SK-MEL-5 (cell line): ENCODE results near the gene CCDC27. TPM values are rescaled to one million over a fixed set of nuclear protein-coding genes. Genes with fewer than 3 reads are reported as not detected.
A peak's percentile ranks its signal among the peaks of the same experiment; 100 is the strongest.
"Not testable (repeated sequence)": the region's sequence is repeated elsewhere in the genome, so short reads cannot be mapped to it uniquely, and the experiment has no call there.

Experiments used
- DNase-seq: peaks from one replicate; pipeline ENCODE4 v3.0.0-alpha.2; 2016; ENCODE audit warnings: low read depth, low spot score
- in situ Hi-C: cut with HindIII; loops from 2 replicates; pipeline ENCODE4 v1.10.0; 2016; ENCODE audit warnings: low sequenced_read_pairs, high pct_unique_total_duplicates, low pct_unique_long_range_greater_than_20kb
- total RNA-seq: library from RNA; depleted of rRNA; stranded (reverse); fragments of >200 nt; shearing (Covaris generic); gene quantifications from 2 replicates; pipeline ENCODE4 v1.2.3, GENCODE V29; 2014

Gene CCDC27
- total RNA-seq, 1 experiment from 2014 or later, result 0.05 TPM

DNA sequence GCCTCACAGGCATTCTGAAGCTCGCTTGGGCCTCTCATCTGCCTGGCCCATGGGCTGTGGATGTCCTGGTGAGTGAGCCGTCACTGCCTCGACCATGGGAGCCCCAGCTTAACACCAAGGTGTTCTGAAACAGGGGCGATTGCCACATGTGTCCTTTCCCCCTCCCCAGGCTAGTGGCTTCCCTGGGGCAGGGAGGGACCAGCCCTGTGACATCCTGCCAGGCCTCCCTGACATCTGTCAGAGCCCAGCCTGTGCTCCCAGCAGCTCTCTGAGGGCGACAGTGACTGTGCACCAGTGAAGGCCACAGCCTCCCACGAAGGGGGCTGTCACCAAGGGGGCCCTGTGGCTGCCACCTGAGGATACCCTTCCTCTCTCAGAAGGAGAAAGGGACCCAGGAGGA lies 35.9 kb upstream of the CCDC27 start:
- in situ Hi-C loops, result no loop called here
- DNase-seq, result no peak

DNA sequence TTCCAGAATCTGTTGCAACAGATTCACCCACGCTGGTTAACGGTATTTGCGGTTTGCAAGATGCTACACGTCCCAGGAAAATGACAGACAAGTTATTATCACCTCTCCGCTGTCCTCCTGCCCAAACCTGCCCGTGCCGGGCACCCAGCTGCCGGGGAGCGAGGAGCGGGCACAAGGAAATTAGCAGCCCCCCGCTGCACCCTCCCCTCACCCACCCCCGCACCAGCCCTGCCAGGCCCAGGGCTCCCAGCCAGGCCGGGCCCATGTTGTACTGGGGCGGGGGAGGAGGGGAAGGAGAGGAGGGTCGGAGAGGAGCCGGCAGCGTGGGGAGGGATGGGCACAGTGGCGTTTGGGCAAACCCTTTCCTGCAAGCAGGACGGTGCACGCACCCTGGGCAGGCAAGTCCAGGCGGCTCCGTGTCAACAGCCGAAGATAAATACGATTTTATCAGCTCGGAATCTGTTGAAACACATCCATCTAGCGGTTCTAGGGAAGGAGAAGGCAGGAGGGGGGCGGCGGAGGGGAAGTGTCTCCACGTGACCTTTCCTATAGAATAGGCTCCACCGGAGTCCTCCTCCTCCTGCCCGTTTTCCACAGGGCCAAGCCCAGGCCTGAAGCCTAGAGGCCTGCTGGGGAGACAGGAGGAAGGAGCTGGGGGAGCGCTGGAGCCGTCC lies 35.1 kb upstream of the CCDC27 start:
- in situ Hi-C loops, result no loop called here

DNA sequence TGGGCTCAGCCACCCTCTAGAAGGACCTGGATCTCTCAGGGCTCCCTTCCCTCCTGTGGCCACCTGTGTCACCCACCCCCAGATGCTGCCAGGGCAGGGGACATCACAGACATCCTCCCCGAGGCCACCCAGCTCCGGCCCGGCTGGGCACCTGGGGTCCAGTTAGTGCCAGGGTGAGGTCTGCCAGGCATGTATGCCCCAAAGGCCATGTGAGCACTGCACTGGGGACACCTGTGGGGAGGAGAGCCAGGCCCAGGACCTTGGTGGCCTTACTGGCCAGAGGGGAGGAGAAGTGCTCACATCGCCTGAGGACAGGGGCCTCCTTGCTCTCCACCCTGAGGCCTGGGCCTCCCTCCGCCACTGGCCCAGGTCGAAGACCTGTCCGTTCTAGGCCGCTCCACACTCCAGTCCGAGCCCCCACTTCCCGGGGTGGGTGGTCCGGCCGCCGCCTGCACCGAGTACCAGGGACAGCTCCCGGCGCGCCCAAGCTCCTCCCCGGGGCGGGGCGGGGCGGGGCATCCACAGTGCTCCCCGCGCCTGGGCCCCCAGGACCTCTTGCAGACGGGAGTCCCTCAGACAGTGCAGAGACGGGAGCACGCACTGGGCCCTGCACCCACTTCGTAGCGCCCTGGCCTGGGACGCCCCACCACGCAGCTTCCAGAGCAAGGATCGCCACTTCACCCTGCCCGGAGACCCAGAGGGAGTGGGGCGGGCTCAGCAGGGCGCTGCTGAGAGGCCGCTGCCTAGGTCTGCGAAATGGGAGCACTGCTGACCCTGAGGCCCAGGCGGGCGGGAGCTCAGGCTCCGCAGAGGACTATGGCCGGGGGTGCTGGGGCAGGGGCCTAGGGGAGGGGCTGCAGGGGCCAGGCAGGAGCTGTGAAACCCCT lies 34.3 kb upstream of the CCDC27 start:
- DNase-seq, result no peak
- in situ Hi-C loops, result no loop called here

More for the DNA sequence above, 35.1 kb upstream of the CCDC27 start:
- DNase-seq, result no peak

DNA sequence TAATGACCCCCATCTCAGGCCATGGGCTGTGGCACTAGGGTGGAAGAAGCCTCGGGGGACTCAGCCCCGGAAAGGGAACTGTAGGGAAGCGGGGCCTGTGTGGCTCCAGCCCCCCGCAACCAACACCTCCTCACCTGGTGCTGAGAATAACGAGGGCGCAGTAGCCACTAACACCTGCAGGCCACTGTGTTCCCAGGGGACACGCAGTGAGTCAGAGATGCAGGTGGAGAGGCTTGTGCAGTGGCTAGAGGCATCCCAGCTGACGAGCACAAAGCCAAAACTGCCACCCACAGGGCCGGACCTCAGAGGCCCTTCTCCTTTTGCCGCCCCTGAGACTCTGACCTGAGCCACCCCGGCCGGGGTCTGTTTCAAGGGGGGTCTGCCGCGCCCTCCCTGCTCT lies 33.5 kb upstream of the CCDC27 start:
- in situ Hi-C loops, result no loop called here
- DNase-seq, result no peak

DNA sequence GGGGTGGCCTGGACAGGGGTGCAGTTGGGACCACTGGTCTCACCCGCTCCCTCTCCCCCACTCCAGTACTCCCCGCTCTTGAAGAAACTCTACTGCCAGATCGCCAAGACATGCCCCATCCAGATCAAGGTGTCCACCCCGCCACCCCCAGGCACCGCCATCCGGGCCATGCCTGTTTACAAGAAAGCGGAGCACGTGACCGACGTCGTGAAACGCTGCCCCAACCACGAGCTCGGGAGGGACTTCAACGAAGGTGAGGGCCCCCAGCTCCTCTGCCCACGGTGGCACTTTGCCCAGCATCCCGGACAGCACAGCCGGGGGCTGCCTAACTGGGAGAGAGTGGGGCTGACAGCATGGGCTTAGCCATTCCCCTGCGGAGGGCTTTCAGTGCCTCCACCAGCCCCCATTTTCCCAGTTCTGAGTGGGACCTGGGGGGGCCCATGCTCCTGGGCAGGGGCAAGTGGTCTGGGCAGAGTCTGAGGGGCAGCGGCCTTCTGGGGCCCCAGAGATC lies 30.2 kb upstream of the CCDC27 start:
- no peak for DNase-seq
- in situ Hi-C loops, result no loop called here

DNA sequence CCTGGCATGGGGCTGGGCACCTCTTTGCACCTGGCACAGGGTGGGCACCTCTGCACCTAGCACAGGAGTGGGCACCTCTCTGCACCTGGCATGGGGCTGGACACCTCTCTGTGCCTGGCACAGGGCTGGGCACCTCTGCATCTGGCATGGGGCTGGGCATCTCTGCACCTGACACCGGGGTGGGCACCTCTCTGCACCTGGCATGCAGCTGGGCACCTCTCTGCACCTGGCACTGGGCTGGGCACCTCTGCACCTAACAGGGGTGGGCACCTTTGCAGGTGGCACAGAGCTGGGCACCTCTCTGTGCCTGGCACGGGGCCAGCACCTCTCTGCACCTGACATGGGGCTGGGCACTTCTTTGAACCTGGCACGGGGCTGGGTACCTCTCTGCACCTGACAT lies 29.4 kb upstream of the CCDC27 start:
- no peak for DNase-seq
- in situ Hi-C loops, result no loop called here

DNA sequence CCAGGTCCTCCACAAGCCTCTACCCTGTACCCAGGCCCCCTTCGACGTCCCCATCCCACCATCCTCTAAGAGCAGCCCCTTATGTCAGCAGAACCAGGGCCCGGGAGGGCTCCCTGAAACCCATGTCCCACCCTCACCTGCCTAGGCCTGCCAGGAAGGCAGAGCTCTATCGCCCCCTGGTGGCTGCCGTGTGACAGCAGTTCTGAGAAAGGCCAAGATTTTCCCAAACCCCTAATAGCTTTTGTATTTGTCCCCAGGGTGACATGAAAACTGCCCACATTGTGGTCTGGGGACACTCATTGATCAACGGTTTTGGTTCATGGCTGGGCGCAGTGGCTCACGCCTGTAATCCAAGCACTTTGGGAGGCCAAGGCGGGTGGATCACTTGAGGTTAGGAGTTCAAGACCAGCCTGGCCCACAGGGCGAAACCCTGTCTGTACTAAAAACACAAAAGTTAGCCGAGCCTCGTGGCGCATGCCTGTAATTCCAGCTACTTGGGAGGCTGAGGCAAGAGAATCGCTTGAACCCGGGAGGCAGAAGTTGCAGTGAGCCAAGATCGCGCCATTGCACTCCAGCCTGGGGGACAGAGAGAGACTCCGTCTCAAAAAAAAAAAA lies 27.7 kb upstream of the CCDC27 start:
- in situ Hi-C loops, result not testable (repeated sequence)
- peak; percentile 63 for DNase-seq

DNA sequence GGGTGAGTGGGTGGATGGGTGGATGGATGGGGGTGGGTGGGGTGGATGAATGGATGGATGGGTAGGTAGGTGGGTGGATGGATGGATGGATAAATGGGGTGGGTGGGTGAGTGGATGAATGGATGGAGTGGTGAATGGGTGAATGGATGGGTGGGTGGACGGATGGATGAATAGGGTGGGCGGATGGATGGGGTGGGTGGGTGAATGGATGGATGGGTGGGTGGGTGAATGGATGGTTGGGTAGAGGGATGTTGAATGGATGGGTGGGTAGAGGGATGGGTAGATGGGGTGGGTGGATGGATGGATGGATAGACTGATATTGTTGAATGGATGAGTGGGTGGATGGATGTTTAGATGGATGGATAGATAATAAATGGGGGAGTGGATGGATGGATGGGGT lies 26.9 kb upstream of the CCDC27 start:
- in situ Hi-C loops, result no loop called here
- DNase-seq, result no peak

DNA sequence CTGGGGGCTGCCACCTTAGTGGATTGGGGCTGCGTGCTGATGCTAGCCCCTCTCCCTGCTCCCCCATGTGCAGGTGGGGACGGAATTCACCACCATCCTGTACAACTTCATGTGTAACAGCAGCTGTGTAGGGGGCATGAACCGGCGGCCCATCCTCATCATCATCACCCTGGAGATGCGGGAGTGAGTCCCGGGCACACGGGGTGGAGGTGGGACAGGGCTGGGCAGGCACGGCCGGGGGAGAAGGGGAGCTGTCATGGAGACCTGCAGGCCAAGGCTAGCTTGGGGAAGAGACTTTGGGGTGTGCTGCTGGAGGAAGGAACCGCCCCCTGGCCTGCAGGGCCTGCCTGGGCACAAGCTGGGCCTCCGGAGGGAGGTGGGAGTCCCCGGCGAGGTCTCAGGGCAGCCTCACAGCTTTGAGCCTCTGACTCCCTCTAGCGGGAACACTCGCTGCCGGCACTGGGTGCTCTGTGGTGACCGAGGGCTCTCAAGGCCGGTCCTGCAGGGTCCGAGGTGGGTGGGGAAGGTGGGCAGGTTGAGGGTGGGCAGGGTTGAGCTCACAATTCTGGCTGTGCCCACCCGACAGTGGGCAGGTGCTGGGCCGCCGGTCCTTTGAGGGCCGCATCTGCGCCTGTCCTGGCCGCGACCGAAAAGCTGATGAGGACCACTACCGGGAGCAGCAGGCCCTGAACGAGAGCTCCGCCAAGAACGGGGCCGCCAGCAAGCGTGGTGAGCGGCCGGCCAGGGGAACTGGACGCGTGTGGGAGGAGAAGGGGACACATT lies 25.0 kb upstream of the CCDC27 start:
- in situ Hi-C loops, result no loop called here
- peak; percentile 67 for DNase-seq

DNA sequence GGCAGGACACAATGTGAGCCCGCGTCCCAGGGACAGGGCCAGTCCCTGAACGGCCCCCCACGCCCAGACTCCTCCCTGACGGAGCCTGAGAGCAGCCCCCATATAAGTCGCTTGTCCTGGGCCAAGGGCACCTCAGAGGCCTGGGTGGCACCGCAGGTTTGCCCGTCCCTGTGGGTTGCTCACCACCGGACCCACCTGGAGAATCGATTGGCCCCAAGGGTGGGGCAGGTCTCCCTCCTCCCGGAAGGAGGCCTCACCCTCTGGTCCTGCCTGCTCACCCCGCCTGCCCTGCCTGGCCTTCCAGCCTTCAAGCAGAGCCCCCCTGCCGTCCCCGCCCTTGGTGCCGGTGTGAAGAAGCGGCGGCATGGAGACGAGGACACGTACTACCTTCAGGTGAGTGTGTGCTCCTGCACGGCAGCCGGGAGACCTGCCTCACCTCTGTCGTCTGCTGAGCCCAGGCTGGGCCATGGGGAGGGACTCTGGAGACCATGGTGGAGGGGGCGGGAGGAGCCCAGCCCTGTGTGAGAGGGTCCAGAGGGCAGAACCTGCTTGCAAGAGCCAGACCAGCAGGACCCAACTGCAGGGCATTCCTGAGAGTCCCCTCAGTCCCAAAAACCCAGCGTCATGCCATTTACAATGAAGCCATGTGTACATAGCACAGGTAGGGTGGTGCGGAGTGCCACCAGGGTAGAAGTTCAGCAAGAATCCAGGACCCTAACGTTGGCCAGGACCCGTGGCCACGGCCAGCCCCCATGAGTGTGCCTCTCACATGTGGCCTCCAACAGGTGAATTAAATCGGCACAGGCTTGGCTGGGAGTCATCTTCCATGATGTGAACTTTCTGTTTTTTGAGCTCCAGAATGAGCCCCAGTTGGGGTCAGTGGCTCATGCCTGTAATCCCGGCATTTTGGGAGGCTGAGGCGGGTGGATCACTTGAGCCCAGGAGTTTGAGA lies 24.1 kb upstream of the CCDC27 start:
- in situ Hi-C loops, result no loop called here
- no peak for DNase-seq

DNA sequence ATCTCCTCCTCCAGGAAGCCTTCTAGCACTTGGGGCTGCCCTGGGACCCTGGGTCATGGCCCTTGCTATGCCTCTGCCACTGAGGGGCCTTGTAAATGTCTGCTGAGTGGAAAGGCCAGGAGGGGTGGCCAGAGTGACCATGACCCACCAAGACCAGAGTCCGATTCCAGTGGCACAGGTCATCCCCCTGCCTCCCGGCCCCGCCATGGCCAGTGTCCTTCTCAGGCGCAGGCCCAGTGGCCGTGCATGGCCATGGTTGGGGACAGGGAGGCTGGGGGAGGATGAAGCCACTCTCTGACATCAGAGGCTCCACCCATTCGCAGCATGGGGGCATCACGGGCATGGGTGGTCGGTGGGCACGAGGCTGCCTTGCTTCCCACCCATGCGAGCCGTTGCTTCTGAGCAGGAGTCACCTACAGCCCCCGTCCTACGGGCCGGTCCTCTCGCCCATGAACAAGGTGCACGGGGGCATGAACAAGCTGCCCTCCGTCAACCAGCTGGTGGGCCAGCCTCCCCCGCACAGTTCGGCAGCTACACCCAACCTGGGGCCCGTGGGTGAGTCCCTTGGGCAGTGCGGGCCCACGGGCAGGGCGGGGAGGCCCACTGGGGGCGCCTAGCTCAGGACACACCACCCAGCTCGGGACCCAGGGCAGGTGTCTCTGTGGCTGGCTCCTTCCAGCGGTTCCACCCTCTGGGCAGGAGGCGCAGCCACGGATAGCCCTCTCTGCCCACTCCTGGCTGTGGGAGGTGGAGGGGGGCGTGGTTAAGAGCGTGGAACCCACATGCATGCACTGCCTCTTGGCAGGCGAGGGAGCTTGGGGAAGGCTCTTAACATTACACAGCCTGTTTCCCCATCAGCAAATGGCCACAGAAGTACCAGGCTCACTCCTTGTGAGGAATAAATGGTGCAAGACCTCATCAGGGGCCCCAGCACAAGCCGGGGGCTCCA lies 22.4 kb upstream of the CCDC27 start:
- no peak for DNase-seq

DNA sequence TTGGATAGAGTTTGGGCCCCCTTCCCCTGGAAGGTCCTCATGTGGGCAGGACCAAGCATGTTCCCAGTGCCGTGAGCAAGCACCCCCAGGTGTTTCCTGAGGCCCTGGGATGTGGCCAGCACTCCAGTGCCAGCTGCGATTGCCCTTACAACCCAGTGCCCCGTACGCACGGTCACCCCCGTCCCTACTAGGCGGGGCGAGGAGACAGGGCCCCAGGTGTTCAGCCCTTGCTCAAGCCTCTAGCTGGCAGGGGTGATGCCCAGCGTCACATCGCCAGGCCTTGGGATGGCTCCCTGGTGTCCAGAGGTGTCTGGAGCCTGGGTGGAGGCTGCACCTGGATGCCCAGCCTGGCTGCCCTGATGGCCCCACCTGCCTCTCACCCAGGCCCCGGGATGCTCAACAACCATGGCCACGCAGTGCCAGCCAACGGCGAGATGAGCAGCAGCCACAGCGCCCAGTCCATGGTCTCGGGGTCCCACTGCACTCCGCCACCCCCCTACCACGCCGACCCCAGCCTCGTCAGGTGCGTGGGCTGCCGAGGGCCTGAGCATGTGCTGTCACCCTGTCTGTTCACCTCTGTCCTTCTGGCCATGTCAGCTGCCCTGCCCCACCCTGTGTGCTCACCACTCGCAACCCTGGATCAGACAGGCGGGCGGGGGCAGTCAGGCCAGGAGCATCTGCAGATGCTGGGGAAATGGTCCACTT lies 21.6 kb upstream of the CCDC27 start:
- DNase-seq, result no peak
- in situ Hi-C loops, result no loop called here

More for the DNA sequence above, 22.4 kb upstream of the CCDC27 start:
- in situ Hi-C loops, result no loop called here

DNA sequence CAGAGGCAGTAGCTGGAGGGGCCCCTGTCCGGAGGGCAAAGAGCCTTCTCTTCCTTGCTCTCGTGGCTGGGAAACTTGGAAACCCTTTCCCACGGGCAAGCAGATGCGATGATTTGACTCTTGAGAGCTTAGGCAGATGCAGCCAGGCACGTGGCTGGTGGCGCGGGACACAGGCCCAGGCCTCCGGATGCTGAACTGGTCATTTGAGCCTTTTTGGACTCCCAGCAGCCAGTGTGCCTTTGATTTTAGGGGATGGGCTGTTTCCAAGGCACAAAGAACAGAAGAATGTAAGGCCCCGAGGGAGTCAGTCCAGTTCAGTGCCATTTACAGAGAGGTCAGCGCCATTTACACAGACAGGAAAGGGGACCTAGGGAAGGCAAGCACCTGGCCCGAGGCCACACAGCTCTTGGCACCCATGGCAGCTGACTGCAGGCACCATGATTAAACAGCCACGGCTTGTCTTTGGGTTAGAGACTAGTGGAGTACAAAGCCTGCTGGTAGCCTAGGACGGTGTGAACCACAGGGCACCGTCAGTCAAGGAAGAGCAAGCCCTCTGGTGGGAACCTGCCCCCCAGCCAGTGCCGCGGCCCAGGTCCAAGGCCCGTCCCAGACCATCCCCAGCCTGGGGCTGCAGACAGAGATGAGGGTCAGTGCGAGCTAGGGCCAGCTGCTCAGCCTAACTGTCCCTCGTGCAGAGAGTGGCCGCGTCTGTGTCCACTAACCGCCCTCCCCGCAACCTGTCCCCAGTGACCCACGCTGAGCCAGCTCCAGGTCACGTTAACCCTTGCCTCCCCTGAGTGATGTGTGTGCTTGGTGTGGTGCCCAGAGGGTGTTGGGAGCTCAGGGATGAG lies 20.4 kb upstream of the CCDC27 start:
- in situ Hi-C loops, result no loop called here
- peak; percentile 23 for DNase-seq

DNA sequence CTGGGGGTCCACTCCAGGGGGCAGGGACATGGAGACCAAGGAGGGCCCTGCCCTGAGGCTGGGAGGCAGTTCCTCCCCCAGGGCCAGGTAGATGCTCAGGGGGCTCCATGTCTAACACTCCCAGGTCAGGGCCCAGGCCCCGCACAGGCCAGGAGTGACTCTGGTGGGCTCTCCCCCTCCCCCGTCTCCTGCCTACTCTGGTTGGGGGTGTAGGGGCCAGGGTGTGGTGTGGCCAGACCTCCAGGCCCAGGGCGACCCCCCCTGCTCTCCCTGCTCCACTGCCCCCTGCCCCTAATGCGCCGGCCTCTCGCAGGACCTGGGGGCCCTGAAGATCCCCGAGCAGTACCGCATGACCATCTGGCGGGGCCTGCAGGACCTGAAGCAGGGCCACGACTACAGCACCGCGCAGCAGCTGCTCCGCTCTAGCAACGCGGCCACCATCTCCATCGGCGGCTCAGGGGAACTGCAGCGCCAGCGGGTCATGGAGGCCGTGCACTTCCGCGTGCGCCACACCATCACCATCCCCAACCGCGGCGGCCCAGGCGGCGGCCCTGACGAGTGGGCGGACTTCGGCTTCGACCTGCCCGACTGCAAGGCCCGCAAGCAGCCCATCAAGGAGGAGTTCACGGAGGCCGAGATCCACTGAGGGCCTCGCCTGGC lies 19.7 kb upstream of the CCDC27 start:
- DNase-seq, result no peak
- in situ Hi-C loops, result no loop called here
